Measurements from ENCODE around the gene RBBP5.

RBBP5 gene

GRCh38 chr1:205121660-205122488 lies at the start of gene RBBP5:
RBBP5 (minus strand) TSS chr1:205121978; CDS start chr1:205121873, 105 bp downstream.
- TF ChIP-seq CTCF (IDR thresholded peaks at IDR 0.05; ENCODE audit: low read depth, low read length, missing control alignments), result peak; percentile 78
- H3K4me3 ChIP-seq (replicated peaks; ENCODE audit: low read depth, low read length), result peak within 1 kb of the TSS; percentile 98
- peak; percentile 94 for DNase-seq (ENCODE audit: extremely low read depth, low read depth)

- no peak overlapping the region for H3K4me3 ChIP-seq (replicated peaks; ENCODE audit: low read depth, low read length)
- DNase-seq (ENCODE audit: extremely low read depth, low read depth), result no peak
- TF ChIP-seq CTCF (IDR thresholded peaks at IDR 0.05; ENCODE audit: low read depth, low read length, missing control alignments), result no peak
Observed at GRCh38 chr1:205171369-205171768, 49.6 kb upstream of the RBBP5 start.

- DNase-seq (ENCODE audit: extremely low read depth, low read depth), result no peak
- no peak for TF ChIP-seq CTCF (IDR thresholded peaks at IDR 0.05; ENCODE audit: low read depth, low read length, missing control alignments)
- H3K4me3 ChIP-seq (replicated peaks; ENCODE audit: low read depth, low read length), result no peak overlapping the region
Observed at GRCh38 chr1:205170532-205171269, 48.9 kb upstream of the RBBP5 start.

- TF ChIP-seq CTCF (IDR thresholded peaks at IDR 0.05; ENCODE audit: low read depth, low read length, missing control alignments), result no peak
- H3K4me3 ChIP-seq (replicated peaks; ENCODE audit: low read depth, low read length), result no peak overlapping the region
- no peak for DNase-seq (ENCODE audit: extremely low read depth, low read depth)
Observed at GRCh38 chr1:205169248-205169647, 47.5 kb upstream of the RBBP5 start.

- DNase-seq (ENCODE audit: extremely low read depth, low read depth), result no peak
- no peak overlapping the region for H3K4me3 ChIP-seq (replicated peaks; ENCODE audit: low read depth, low read length)
- no peak for TF ChIP-seq CTCF (IDR thresholded peaks at IDR 0.05; ENCODE audit: low read depth, low read length, missing control alignments)
Observed at GRCh38 chr1:205168291-205168690, 46.5 kb upstream of the RBBP5 start.

GRCh38 chr1:205162301-205162700 lies 40.5 kb upstream of the RBBP5 start:
- TF ChIP-seq CTCF (IDR thresholded peaks at IDR 0.05; ENCODE audit: low read depth, low read length, missing control alignments), result no peak
- H3K4me3 ChIP-seq (replicated peaks; ENCODE audit: low read depth, low read length), result no peak overlapping the region
- no peak for DNase-seq (ENCODE audit: extremely low read depth, low read depth)

Data from HFF-Myc (cell line).